ENCODE measurements around the gene TRIM72.

The TRIM72 gene

DNA sequence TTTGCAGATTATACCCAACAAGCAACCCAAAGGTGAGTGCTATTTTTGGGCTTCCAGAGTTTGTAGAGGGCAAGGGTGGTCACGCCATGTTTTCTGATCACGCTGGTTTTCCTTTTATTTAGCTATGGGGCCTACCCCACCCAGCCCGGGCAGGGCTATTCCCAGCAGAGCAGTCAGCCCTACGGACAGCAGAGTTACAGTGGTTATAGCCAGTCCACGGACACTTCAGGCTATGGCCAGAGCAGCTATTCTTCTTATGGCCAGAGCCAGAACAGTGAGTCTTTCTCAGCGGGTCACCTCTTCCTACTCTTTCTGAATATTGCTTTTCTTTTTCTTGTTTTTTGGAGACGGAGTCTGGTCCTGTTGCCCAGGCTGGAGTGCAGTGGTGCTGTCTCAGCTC, 31.5 kb upstream of the TRIM72 start:
- no peak overlapping the region for H3K9ac ChIP-seq (ENCODE audit: low read length)
- H3K79me1 ChIP-seq (ENCODE audit: low read length): peaks cover 13% of the 10 kb centered on the region
- H4K8ac ChIP-seq (ENCODE audit: low read depth, low read length): no peak overlapping the region
- H3K4me1 ChIP-seq (ENCODE audit: control insufficient read depth in 1 of 2, insufficient read depth in 2 of 2, low read length in 2 of 2): peaks cover 3 to 4% of the 10 kb centered on the region in 2 experiments
- no peak overlapping the region for H4K12ac ChIP-seq (ENCODE audit: low read depth, low read length)
- no peak overlapping the region for H4K91ac ChIP-seq (ENCODE audit: low read depth, low read length)
- H3K14ac ChIP-seq (ENCODE audit: low read length): no peak overlapping the region
- H3K9me3 ChIP-seq (ENCODE audit: insufficient read depth, low read depth, low read length): no peaks in the 10 kb centered on the region
- peaks cover 32% of the 10 kb centered on the region for H3K79me2 ChIP-seq (ENCODE audit: control insufficient read depth, insufficient read depth, low read length, poor library complexity)
- H3K23ac ChIP-seq (ENCODE audit: low read length): no peak overlapping the region
- no peak overlapping the region for H2BK12ac ChIP-seq (ENCODE audit: low read length)
- no peak for DNase-seq
- H3K27ac ChIP-seq (ENCODE audit: low read depth, low read length): no peak overlapping the region
- peaks cover 34 to 47% of the 10 kb centered on the region in 2 experiments for H3K36me3 ChIP-seq (ENCODE audit: control insufficient read depth in 1 of 2, insufficient read depth in 2 of 2, low read length in 2 of 2)
- no peaks in the 10 kb centered on the region for H3K27me3 ChIP-seq (ENCODE audit: insufficient read depth, low read length)
- no peak overlapping the region for H2AFZ ChIP-seq (ENCODE audit: insufficient read depth, low read length, poor library complexity)
- no CpG with 5 or more reads among the region's 7 CpGs for WGBS (ENCODE audit: extremely low coverage, insufficient coverage, insufficient read length)
- no peak overlapping the region for H2BK120ac ChIP-seq (ENCODE audit: insufficient read depth, low read length, poor library complexity)
- H3K4ac ChIP-seq (ENCODE audit: low read depth, low read length): peak overlapping the region; percentile 98
- H2AK5ac ChIP-seq (ENCODE audit: low read length): no peak overlapping the region
- no peak overlapping the region for H3K18ac ChIP-seq (ENCODE audit: low read length)
- no peak overlapping the region for H3K4me3 ChIP-seq (ENCODE audit: low read depth, low read length)
- H3K4me2 ChIP-seq (ENCODE audit: low read length): peak overlapping the region; percentile 96
- H2BK5ac ChIP-seq (ENCODE audit: low read depth, low read length, poor library complexity): no peak overlapping the region

- Histone ChIP-seq H3K4ac (ENCODE audit: low read depth, low read length) (peak overlapping the region; percentile 97), H4K91ac (ENCODE audit: low read depth, low read length) (no peak overlapping the region), H3K27ac (ENCODE audit: low read depth, low read length) (no peak overlapping the region), H3K4me2 (ENCODE audit: low read length) (no peak overlapping the region), H2AFZ (ENCODE audit: insufficient read depth, low read length, poor library complexity) (no peak overlapping the region), H3K9me3 (ENCODE audit: insufficient read depth, low read depth, low read length) (no peaks in the 10 kb centered on the region), H3K27me3 (ENCODE audit: insufficient read depth, low read length) (no peaks in the 10 kb centered on the region), H3K18ac (ENCODE audit: low read length) (no peak overlapping the region), H3K79me1 (ENCODE audit: low read length) (peaks cover 13% of the 10 kb centered on the region), H3K36me3 (ENCODE audit: control insufficient read depth in 1 of 2, insufficient read depth in 2 of 2, low read length in 2 of 2) (peaks cover 40 to 56% of the 10 kb centered on the region in 2 experiments), H3K23ac (ENCODE audit: low read length) (no peak overlapping the region), H3K79me2 (ENCODE audit: control insufficient read depth, insufficient read depth, low read length, poor library complexity) (peaks cover 32% of the 10 kb centered on the region), H4K8ac (ENCODE audit: low read depth, low read length) (no peak overlapping the region), H2BK5ac (ENCODE audit: low read depth, low read length, poor library complexity) (no peak overlapping the region), H2BK120ac (ENCODE audit: insufficient read depth, low read length, poor library complexity) (no peak overlapping the region), H2BK12ac (ENCODE audit: low read length) (no peak overlapping the region), H3K14ac (ENCODE audit: low read length) (no peak overlapping the region), H4K12ac (ENCODE audit: low read depth, low read length) (no peak overlapping the region), H3K4me3 (ENCODE audit: low read depth, low read length) (no peak overlapping the region), H3K4me1 (ENCODE audit: control insufficient read depth in 1 of 2, insufficient read depth in 2 of 2, low read length in 2 of 2) (peaks cover 3 to 4% of the 10 kb centered on the region in 2 experiments), H3K9ac (ENCODE audit: low read length) (no peak overlapping the region), H2AK5ac (ENCODE audit: low read length) (no peak overlapping the region)
- WGBS (ENCODE audit: extremely low coverage, insufficient coverage, insufficient read length): no CpG with 5 or more reads among the region's 10 CpGs
- peak in 1 of 2 donors; percentile 9 for DNase-seq
These were observed 30.2 kb upstream of the TRIM72 start for GRCh38 chr16:31183432-31184428.

- H3K4me1 ChIP-seq (ENCODE audit: control insufficient read depth in 1 of 2, insufficient read depth in 2 of 2, low read length in 2 of 2): peaks cover 3 to 4% of the 10 kb centered on the region in 2 experiments
- no peaks in the 10 kb centered on the region for H3K27me3 ChIP-seq (ENCODE audit: insufficient read depth, low read length)
- H3K9ac ChIP-seq (ENCODE audit: low read length): no peak overlapping the region
- H4K12ac ChIP-seq (ENCODE audit: low read depth, low read length): no peak overlapping the region
- no peaks in the 10 kb centered on the region for H3K9me3 ChIP-seq (ENCODE audit: insufficient read depth, low read depth, low read length)
- H3K23ac ChIP-seq (ENCODE audit: low read length): no peak overlapping the region
- WGBS (ENCODE audit: extremely low coverage, insufficient coverage, insufficient read length): no CpG with 5 or more reads among the region's 14 CpGs
- H3K27ac ChIP-seq (ENCODE audit: low read depth, low read length): no peak overlapping the region
- peaks cover 43 to 64% of the 10 kb centered on the region in 2 experiments for H3K36me3 ChIP-seq (ENCODE audit: control insufficient read depth in 1 of 2, insufficient read depth in 2 of 2, low read length in 2 of 2)
- no peak overlapping the region for H2BK5ac ChIP-seq (ENCODE audit: low read depth, low read length, poor library complexity)
- H3K4ac ChIP-seq (ENCODE audit: low read depth, low read length): no peak overlapping the region
- H4K8ac ChIP-seq (ENCODE audit: low read depth, low read length): no peak overlapping the region
- H3K14ac ChIP-seq (ENCODE audit: low read length): no peak overlapping the region
- H2BK120ac ChIP-seq (ENCODE audit: insufficient read depth, low read length, poor library complexity): no peak overlapping the region
- peaks cover 9% of the 10 kb centered on the region for H3K79me1 ChIP-seq (ENCODE audit: low read length)
- H3K4me3 ChIP-seq (ENCODE audit: low read depth, low read length): no peak overlapping the region
- H3K4me2 ChIP-seq (ENCODE audit: low read length): no peak overlapping the region
- peaks cover 30% of the 10 kb centered on the region for H3K79me2 ChIP-seq (ENCODE audit: control insufficient read depth, insufficient read depth, low read length, poor library complexity)
- H4K91ac ChIP-seq (ENCODE audit: low read depth, low read length): no peak overlapping the region
- H2BK12ac ChIP-seq (ENCODE audit: low read length): no peak overlapping the region
- no peak overlapping the region for H3K18ac ChIP-seq (ENCODE audit: low read length)
- no peak for DNase-seq
- H2AK5ac ChIP-seq (ENCODE audit: low read length): no peak overlapping the region
- H2AFZ ChIP-seq (ENCODE audit: insufficient read depth, low read length, poor library complexity): no peak overlapping the region
These were observed 29.0 kb upstream of the TRIM72 start for GRCh38 chr16:31184888-31185287.

GRCh38 chr16:31185339-31185738, 28.6 kb upstream of the TRIM72 start:
- H3K4me1 ChIP-seq (ENCODE audit: control insufficient read depth in 1 of 2, insufficient read depth in 2 of 2, low read length in 2 of 2): peaks cover 3 to 4% of the 10 kb centered on the region in 2 experiments
- H3K9me3 ChIP-seq (ENCODE audit: insufficient read depth, low read depth, low read length): no peaks in the 10 kb centered on the region
- H3K27me3 ChIP-seq (ENCODE audit: insufficient read depth, low read length): no peaks in the 10 kb centered on the region
- no peak overlapping the region for H3K4me2 ChIP-seq (ENCODE audit: low read length)
- peaks cover 26% of the 10 kb centered on the region for H3K79me2 ChIP-seq (ENCODE audit: control insufficient read depth, insufficient read depth, low read length, poor library complexity)
- no peak overlapping the region for H3K18ac ChIP-seq (ENCODE audit: low read length)
- no peak overlapping the region for H4K91ac ChIP-seq (ENCODE audit: low read depth, low read length)
- H2BK5ac ChIP-seq (ENCODE audit: low read depth, low read length, poor library complexity): no peak overlapping the region
- no peak overlapping the region for H2BK120ac ChIP-seq (ENCODE audit: insufficient read depth, low read length, poor library complexity)
- no peak overlapping the region for H2BK12ac ChIP-seq (ENCODE audit: low read length)
- no peak overlapping the region for H2AK5ac ChIP-seq (ENCODE audit: low read length)
- no peak overlapping the region for H4K8ac ChIP-seq (ENCODE audit: low read depth, low read length)
- no peak overlapping the region for H2AFZ ChIP-seq (ENCODE audit: insufficient read depth, low read length, poor library complexity)
- no peak overlapping the region for H3K14ac ChIP-seq (ENCODE audit: low read length)
- H3K9ac ChIP-seq (ENCODE audit: low read length): no peak overlapping the region
- no peak overlapping the region for H3K4me3 ChIP-seq (ENCODE audit: low read depth, low read length)
- DNase-seq: no peak
- H4K12ac ChIP-seq (ENCODE audit: low read depth, low read length): no peak overlapping the region
- H3K36me3 ChIP-seq (ENCODE audit: control insufficient read depth in 1 of 2, insufficient read depth in 2 of 2, low read length in 2 of 2): peaks cover 47 to 69% of the 10 kb centered on the region in 2 experiments
- no peak overlapping the region for H3K23ac ChIP-seq (ENCODE audit: low read length)
- H3K79me1 ChIP-seq (ENCODE audit: low read length): peaks cover 4% of the 10 kb centered on the region
- no peak overlapping the region for H3K4ac ChIP-seq (ENCODE audit: low read depth, low read length)
- WGBS (ENCODE audit: extremely low coverage, insufficient coverage, insufficient read length): no CpG with 5 or more reads among the region's 5 CpGs
- no peak overlapping the region for H3K27ac ChIP-seq (ENCODE audit: low read depth, low read length)

Data from trophoblast cell (in vitro differentiated cells and primary cell).